ENCODE data around the gene SHROOM1.

- TF ChIP-seq CTCF (IDR thresholded peaks at IDR 0.05 in 4 of 5, conservative IDR thresholded peaks at IDR 0.05 in 1 of 5) (no peak), POLR2A (IDR thresholded peaks at IDR 0.05) (no peak)
These were observed 6.4 kb upstream of the SHROOM1 start for GRCh38 chr5:132836852-132837251.

Measured in gastrocnemius medialis (tissue), 4 donors.